Gastroesophageal sphincter (tissue), 3 donors: ENCODE measurements around the gene PSMC3.

Source experiments
- EP300 ChIP-seq: sonication (generic); formaldehyde crosslinking; IDR thresholded peaks from one replicate; pipeline ENCODE4 v1.6.1; 2017; ENCODE audit warnings: antibody characterized with exemption, mild to moderate bottlenecking
- POLR2A ChIP-seq, 2 donors: fragments of 450-650 bp; IDR thresholded peaks; one replicate each; pipeline ENCODE4 v1.6.1; 2017; ENCODE audit warnings: antibody characterized with exemption in 2 of 2, mild to moderate bottlenecking in 2 of 2, moderate library complexity in 1 of 2
- POLR2AphosphoS5 ChIP-seq: sonication (generic); formaldehyde crosslinking; IDR thresholded peaks from one replicate; pipeline ENCODE4 v1.6.1; 2017; ENCODE audit warnings: antibody characterized with exemption
- TF ChIP-seq, protein P1 (sequence below), 4 experiments: fragments of 200-600 bp in 2 of 4; fragments of 450-650 bp in 2 of 4; sonication (generic) in 1 of 4; IDR thresholded peaks; one replicate each; pipeline ENCODE4 v1.5.1; 2017 to 2019; ENCODE audit warnings: antibody characterized with exemption in 4 of 4, mild to moderate bottlenecking in 2 of 4, moderate library complexity in 2 of 4

DNA sequence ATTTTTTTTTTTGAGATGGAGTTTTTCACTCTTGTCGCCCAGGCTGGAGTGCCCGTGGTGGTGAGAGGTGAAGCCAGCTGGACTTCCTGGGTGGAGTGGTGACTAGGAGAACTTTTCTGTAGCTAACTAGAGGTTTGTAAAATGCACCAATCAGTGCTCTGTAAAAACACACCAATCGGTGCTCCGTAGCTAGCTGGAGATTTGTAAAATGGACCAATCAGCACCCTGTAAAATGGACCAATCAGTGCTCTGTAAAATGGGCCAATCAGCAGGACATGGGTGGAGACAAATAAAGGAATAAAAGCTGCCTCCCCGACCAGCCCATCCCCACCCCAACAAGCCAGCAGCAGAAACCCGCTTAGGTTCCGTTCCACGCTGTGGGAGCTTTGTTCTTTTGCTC lies 27.1 kb upstream of the PSMC3 start:
- TF ChIP-seq, protein P1, sequence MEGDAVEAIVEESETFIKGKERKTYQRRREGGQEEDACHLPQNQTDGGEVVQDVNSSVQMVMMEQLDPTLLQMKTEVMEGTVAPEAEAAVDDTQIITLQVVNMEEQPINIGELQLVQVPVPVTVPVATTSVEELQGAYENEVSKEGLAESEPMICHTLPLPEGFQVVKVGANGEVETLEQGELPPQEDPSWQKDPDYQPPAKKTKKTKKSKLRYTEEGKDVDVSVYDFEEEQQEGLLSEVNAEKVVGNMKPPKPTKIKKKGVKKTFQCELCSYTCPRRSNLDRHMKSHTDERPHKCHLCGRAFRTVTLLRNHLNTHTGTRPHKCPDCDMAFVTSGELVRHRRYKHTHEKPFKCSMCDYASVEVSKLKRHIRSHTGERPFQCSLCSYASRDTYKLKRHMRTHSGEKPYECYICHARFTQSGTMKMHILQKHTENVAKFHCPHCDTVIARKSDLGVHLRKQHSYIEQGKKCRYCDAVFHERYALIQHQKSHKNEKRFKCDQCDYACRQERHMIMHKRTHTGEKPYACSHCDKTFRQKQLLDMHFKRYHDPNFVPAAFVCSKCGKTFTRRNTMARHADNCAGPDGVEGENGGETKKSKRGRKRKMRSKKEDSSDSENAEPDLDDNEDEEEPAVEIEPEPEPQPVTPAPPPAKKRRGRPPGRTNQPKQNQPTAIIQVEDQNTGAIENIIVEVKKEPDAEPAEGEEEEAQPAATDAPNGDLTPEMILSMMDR (IDR thresholded peaks at IDR 0.05), result no peak
- TF ChIP-seq POLR2A (IDR thresholded peaks at IDR 0.05), result no peak
- no peak for TF ChIP-seq EP300
- TF ChIP-seq POLR2AphosphoS5, result no peak
